Epidermal melanocyte (primary cell): Measurements from ENCODE around the gene RNF113B.

Experiments used
- DNase-seq: peaks from one replicate; pipeline ENCODE4 v3.0.0; 2011; ENCODE audit warnings: low spot score; ENCODE audit not compliant: insufficient read length

RNF113B gene

DNA sequence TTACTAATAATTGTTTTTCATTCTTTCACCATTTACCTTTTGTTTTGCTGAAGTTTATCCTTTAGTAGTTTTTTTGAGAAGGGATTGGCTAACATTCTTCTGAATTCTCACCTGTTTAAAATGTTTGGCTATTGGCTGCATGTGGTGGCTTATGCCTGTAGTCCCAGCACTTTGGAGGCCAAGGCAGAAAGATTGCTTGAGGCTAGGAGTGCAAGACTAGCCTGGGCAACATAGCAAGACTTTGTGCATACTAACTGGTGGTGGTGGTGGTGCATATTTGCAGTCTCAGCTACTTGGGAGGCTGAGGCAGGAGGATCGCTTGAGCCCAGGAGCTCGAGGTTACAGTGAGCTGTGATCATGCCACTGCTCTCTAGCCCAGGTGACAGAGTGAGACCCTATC, 27.5 kb upstream of the RNF113B start:
- DNase-seq = no peak

DNA sequence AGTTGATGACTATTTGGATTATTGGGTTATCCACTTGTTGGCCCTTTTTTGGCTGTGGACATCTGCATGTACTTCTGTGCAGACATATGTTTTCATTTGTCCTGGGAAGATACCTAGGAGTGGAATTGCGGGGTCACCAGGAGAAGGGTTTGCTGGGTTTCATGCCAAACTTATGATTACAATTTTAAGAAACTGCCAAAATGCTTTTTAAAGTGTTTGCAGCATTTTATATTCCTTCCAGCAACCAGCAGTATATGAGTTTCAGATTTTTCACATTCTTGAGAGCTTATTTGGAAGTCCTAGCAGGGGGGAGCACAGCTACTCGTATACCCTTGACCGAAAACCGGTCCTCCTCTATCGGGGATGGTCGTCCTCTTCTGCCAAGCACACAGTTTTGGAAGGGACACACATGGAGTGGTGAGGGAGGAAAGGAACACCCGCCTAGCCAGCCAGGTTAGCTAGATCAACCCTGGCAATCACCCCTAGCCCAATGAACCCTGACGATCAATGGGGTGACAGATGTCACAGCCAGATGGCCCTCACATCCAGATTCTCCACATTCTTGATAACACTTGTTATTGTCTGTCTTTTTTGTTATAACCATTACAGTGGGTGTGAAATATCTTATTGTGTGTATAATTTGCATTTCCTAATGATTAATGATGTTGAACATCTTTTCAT, 26.7 kb upstream of the RNF113B start:
- no peak for DNase-seq

DNA sequence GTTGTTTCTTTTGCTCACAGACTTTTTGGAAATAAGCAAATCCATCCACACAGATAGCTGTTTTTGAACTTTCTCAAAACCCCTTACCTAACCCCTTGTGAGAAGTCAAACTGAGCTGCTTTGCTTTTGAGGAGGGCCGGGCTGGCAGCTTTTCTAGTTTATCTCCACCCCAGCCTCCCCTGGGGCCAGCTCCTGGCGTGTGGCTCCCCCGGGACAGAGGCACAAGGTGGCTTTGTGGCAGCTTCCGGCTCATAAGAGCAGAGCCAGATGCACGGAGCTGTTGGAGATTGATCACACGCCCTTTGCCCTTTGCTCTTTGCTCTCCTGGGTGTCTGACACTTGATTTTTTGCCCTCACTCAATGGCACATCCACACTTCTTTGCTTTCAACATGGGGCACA, 24.9 kb upstream of the RNF113B start:
- DNase-seq = no peak

DNA sequence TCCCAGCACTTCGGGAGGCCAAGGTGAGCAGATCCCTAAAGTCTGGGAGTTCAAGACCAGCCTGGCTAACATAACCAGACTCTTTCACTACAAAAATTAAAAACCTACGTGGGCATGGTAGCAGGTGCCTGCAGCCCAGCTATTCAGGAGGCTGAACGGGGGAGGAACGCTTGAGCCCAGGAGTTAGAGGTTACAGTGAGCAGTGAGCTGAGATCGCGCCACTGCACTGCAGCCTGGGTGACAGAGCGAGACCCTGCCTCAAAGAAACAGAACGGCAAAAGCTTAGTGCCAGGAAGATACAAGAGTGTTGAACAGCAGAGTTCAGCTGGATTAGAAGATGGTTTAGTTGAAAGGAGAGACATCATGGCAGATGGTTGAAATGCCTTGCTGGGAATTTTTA, 24.1 kb upstream of the RNF113B start:
- no peak for DNase-seq

DNA sequence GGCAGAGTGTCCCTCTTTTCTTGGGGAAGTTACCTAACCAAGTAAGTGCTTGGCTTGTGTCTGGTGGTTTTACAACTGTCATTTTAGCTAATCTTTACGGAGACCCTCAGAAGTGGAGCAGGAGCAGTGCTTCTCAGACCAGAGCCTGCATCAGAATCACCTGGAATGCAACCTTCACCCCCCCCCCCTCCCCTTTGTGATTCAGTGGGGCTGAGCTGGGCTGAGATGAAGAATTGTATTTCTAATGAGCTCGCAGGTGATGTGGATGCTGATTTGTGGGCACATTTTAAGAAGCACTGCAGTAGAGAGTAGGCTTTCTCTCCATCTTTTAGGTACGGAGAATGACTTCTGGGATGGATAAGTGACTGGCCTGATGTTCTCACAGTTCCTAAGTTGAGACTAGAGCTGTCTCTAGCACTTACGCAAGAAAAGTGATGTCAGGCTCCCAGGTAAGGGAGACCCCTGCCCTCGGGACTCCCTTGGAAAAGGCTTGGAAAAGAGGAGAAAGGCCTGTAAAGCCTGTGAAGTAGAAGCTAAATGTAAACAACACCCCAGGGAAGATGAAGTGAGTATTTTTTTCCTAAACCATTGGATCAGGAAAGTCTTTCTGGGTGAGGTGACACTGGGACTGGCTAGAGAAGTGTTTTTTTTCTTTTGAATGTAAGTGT, 23.3 kb upstream of the RNF113B start:
- DNase-seq = no peak

DNA sequence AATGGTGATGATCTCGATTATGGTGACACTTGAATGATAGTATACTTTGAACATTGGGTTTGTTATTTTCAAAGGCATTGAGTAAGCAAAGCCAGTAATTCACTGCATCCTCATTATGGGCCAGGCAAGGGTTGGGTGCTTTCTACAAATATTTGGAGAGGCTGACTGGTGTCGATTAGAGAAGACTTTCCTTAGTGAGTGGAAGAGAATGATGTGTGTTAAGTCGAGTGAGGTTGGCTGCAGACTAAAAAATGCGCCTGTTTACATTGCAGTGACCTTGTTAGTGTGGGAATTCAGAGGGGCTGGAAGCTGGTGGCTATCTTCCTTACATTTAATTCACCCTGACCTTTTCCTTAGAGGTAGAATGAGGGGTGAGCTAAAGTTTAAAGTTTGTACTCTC, 22.4 kb upstream of the RNF113B start:
- DNase-seq = no peak

DNA sequence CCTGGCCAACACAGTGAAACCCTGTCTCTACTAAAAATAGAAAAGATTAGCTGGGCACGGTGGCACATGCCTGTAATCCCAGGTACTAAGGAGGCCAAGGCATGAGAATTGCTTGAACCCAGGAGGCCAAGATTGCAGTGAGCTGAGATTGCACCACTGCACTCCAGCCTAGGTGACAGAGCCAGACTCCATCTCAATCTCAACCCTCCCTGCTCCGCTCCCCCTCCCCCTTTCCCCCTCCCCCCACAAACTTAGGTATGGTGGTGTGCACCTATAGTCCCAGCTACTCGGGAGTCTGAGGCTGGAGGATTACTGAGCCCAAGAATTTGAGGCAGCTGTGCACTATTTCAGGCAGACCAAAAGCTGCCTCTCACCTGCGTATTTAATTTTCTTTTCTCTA, 21.6 kb upstream of the RNF113B start:
- no peak for DNase-seq

DNA sequence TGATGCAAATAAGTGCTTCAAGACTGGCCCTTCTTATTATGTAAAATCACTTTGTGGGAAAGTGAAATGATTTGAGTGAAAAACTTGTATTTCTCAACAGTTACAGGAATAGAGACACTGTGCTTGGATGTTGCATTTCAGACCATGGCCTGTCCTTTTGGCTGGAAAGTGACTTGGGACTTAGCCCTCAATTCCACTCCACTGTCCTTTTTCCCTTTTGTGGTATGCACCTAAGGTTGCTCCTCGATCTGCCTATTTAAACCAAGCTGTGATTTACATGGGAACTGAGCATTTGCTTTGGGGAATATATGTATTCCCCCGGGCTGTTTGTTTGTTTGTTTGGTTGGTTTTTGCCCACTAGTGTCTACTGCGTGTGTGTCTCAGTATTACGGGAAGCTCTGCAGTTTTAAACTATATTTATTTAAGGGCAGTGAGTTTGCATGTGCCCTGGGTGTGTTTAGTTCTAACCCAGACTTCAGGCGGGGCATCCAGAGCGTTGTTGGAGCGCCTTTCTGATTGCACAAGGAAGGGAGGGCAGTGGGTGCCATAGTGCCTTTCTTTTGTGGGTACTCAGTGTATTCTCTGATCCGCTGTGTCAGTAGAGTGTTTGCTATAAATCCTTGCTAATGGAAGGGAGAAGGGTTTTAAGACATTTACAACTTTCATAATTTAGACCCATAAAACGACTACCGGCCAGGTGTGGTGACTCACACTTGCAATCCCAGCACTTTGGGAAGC, 18.2 kb upstream of the RNF113B start:
- DNase-seq = no peak

DNA sequence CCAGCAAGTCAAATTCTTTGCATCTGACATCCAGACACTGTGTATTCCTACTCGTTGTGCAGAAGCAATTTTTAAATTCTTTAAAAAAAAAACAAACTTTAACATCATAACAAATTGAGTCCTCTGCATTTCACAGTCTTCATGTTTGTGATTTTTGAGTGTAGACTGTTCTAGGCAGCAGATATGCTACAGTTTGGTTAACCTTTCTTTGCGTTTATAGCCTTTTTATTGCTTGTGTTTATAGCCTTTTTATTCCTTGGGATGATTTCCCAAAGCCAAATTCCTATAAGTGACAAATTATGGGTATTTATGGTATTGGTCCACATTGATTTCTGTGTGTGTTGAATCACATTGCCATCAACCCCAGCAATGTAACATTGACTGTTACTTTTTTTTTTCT, 14.9 kb upstream of the RNF113B start:
- no peak for DNase-seq

DNA sequence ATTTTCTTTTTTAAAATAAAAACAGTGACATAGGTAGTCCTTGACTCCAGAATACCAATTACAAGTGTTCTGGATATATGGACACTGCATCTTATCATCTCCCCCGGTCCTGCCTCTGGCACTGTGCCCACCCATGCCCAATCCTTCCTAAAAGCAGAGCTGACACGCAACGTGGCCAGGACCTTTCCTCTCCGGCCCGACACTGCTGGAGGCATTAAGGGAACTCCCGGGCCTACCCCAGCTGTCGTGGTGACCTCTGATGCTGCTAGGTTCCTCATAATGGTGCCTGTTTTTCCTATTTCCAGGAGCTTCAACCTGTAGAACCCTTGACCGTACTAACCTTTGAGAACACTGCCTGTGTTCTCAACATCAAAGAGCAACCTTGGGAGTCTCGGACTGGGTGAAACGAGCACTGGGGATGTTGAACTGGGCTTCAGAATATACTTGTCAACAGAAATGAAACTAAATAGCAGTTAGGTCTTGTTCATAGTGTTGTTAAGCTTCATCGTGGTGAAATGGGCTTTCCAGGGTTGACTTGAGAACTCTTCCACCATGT, 13.9 kb upstream of the RNF113B start:
- no peak for DNase-seq

DNA sequence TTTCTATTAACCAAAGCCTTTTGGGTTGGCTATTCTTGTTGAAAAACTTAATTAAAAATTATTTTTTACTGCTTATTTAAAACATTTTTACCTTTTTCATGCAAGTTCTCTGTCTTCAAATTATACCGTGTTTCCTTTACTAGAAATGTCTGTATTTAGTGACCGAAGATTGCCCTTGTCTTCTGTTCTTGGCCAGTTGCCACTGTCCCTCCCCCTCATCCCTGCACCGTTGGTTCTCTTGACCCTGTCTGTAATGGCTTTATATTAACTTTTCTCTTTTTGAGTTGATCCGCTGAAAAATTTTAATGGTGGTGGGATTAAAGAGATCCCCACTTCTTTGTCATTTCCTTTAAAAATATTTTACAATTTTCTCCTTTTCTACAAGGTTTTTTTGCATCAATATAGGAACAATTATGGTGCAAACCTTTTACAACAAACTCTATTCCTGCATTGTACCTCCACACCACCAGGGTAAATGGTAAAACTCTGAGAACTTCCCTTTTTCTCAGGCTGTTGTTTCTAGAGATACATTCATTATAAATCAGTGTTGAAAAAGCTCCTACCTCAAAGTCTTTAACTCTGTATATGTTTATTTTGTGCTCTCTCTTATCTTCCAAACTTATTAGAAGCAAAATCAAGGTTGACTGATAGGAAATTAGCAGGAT, 12.9 kb upstream of the RNF113B start:
- DNase-seq = no peak

DNA sequence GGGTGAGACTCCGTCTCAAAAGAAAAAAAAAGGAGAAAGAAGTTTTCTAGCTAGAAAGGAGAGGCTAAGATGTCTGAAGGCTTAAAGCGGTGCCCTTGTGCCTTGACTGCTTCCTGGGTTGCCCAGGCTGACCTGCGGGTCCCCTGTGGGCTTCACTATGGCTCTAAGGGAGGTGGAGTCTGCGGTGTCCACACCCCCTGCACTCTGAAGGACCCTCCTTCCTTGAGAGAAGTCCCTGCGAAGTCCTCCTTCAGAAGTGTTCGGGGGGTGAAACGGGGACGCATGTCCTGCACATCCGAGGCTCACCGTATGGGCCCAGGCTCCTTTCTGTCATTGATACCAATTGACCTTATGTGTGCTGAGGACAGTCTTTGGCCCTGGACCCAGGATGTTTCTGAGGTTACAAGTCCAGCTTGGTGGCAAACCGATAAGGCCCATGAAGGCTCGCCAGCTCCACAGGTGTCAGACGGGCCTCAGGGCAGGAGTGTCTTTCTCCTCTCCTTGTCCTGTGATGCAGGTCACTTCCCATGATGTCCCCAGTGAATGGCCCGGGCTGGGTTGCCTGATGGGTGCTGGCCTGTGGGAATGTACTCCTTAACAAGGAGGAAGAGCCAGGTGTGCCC, 11.6 kb upstream of the RNF113B start:
- DNase-seq = no peak

DNA sequence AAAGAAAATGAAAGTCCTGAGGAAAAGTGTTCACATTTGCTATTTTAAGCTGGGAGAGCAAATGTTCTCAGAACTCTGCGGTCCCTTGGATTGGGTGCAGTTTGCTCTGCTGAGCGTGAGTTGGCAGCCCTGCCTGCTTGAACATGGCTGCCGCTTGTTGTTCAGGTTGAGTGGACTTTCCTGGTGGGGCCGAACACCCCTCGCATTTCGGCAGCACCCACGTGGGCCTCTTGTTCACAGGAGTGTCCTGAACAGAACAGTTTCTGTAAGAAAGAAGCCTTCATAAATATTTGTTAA, 10.8 kb upstream of the RNF113B start:
- DNase-seq = no peak

DNA sequence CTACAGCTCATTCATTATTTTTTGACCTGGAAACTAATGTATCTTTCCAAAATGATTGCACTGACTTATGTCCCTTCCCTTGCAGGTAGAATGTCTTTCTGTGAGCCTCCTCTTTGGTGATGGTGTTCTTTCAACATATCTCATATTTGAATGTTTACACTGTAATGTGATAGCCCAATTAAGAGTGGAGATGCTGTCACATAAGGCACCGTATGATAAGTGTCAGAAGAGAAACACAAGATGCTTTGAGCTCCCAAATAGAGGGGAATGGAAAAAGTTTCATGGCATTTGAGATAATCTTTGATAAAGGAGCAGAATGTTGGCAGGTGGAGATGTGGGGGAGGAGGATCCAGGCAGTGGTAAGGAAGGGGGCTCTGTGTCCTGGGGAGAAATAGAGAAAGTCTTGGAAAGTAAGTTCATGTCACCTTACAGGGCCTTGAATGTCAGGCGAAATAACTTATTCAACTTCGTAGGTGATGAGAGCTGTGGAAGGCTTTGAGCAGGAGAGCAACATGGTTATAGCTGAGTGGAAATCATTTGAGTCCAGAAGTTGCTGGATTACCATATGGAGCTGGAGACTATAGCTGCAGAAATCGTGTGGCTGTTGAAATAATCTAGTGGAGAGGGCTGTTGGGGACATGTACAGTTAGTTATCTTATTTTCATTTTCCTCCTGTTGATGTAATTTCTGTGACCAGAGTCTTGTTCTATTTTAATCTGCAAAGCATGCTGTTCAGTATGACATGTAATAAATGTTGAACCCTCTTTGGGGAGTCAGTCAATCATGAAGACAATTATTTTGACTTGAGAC, 10.3 kb upstream of the RNF113B start:
- no peak for DNase-seq

DNA sequence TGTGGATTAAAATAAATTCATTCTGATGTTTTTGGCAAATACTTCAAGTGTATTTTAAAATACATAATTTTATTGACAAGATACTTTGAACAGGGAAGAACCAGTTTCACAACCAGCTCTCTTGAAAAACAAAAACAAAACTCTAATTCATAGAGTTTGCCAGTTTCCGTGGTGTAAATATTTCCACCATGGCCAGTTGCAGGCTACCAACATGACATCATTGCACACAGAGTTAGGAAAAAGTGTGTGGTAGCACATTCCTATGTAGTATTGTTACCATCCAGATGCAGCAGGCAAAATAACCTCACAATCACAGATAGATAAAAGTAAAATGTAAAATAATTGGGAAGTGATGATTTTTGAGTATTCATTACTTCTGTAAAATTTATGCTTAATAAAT, 7.7 kb upstream of the RNF113B start:
- no peak for DNase-seq

DNA sequence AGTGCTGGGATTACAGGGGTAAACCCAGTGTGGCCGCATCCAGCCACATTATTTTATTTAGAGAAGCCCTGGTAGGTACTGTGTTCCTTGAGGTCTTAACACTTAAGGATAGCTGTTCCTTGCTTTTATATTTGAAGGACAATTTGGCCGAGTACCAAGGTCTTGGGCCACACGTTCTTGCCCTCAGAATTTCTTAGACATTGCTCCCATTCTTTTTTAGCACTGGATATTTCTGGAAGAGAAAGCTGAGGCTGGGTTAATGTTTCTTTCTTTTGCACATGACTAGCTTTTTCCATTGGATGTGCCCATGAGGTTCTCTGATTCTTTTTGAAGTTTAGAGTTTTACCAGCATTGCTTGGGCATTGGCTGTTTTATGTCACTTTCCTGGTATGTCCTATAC, 5.5 kb upstream of the RNF113B start:
- DNase-seq = no peak

DNA sequence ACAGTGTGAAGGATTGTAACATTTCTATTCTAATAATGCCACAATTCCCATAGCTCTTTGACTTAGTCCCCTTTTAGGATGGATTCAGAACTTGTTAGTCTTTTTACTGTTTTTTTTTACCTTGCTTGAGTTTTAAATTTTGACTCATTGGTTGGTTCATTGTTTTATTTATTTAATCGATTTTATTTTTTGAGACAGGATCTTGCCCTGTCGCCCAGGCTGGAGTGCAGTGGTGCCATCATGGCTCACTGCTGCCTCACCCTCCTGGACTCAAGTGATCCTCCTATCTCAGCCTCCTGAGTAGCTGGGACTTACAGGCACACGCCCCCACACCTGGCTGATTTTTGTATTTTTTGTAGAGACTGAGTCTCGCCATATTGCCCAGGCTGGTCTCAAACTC, 5.1 kb upstream of the RNF113B start:
- DNase-seq = no peak

DNA sequence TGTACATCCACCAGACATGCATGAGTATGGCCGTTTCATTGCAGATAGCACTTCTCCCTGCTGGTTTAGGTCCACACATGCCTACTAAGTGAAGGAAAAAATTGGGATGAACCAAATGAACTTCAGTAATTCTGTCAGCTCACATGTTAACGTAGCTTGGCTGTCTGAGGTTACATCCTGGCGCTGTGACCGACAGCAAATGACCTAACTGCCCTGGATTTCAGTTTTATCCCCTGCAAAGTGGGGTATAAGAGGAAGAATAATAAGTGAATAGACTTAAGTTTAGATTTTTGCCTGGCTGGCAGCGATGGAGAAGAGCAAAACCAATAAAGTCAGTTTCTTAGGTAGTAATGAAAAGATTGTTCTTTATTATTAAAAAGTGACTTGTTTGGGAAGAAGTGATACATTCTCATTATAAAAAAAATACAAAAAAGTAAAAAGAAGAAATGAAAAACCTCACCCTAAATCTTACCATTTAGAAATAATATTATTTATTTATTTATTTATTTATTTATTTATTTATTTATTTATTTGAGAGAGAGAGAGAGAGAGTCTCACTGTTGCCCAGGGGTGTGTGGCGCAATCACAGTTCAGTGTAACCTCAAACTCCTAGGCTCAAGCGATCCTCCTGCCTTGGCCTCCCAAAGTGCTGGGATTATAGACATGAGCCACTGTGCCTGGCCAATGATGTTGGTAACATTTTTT, 4.2 kb upstream of the RNF113B start:
- DNase-seq = no peak

DNA sequence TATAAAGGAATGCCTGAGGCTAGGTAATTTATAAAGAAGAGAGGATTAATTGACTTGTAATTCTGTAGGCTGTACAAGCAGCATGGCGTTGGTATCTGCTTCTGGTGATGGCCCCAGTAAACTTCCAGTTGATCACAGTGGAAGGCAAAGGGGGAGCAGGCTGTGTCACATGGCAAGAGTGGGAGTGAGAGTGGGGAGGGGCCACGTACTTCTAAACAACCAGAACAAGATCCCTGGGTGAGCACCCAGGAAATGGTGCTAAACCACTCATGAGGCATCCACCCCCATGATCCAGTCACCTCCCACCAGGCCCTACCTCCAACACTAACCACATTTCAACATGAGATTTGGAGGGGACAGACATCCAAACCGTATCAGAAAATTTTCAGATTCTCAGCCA, 3.0 kb upstream of the RNF113B start:
- DNase-seq = no peak

DNA sequence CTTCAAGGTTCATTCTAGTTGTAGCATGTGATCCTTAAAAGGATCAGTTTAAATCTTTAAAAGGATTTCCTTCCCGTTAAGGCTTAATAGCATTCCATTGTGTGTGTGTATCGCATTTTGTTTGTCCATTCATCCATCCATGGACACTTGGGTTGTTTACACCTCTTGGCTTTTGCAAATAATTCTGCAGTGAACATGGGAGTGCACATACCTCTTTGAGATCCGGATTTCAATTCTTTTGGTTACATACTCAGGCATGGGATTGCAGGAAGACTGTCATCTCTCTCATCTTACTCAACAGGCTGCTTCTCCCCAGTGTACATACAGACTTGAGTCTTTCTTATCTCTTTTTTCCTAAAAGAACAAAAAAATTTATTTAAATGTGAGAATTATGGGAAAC, 1.2 kb downstream of the RNF113B start:
- DNase-seq = no peak
